ENCODE results near the gene FIBCD1. TPM values are rescaled to one million over a fixed set of nuclear protein-coding genes. Genes with fewer than 3 reads are reported as not detected.

The FIBCD1 gene
- total RNA-seq, 1 experiment from 2014 or later, result 6.6 TPM

DNA sequence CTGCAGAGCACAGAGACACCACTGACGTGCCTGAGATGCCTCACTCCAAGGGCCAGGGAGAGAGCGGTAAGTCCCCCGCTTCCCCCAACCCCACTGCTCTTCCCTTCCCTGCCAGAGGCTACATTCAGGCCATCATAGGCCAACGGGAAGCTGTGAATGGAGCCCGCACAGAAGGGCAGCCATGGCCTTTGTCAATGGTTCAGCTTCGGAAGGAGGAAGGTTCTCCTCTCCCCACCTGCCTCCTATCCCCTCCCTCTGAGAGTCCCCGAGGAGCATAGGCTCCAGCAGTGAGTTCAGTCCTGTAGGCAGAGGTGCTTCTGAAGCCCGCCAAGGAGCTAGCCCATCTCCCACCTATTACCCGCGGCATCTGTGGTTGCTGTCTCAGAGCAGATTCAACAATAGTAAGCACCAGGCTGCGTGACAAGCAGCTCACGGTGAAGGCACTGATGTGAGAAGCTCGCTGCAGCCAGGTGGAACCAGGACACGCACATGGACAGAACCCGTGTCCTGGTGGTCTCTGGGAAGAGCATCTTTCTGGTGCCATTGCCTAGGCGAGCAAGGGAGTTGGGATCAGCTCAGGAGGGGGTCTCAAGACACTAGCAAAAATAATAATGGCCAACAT is 58.3 kb downstream of the FIBCD1 start:
- DNase-seq (ENCODE audit: low spot score), result no peak
- Mint-ChIP-seq H3K27ac (no peak overlapping the region), H3K4me1 (peaks cover 6% of the 10 kb centered on the region), H3K4me3 (no peak overlapping the region), H3K36me3 (peaks cover 55% of the 10 kb centered on the region), H3K9me3 (no peaks in the 10 kb centered on the region), H3K27me3 (ENCODE audit: low read depth) (no peaks in the 10 kb centered on the region)
- ATAC-seq, result no peak
- POLR2A ChIA-PET, result interaction anchor here (0.8 kb wide), 1 partner anchor 14 kb away, joined by 3 read pairs; no protein-coding TSS in a partner anchor
- TF ChIP-seq GRHL2 (CRISPR knock-in tag; IDR thresholded peaks at IDR 0.05; ENCODE audit: insufficient replicate concordance, severe bottlenecking) (no peak), NR3C1 (CRISPR knock-in tag; conservative IDR thresholded peaks at IDR 0.05; ENCODE audit: low read depth) (no peak), CREM (CRISPR knock-in tag; IDR thresholded peaks at IDR 0.05) (no peak), ZNF416 (CRISPR knock-in tag; IDR thresholded peaks at IDR 0.05) (no peak), ELF4 (CRISPR knock-in tag; IDR thresholded peaks at IDR 0.05; ENCODE audit: low read depth) (no peak), RELA (CRISPR knock-in tag; IDR thresholded peaks at IDR 0.05; ENCODE audit: borderline replicate concordance) (no peak)
- TF ChIP-seq, protein P1, sequence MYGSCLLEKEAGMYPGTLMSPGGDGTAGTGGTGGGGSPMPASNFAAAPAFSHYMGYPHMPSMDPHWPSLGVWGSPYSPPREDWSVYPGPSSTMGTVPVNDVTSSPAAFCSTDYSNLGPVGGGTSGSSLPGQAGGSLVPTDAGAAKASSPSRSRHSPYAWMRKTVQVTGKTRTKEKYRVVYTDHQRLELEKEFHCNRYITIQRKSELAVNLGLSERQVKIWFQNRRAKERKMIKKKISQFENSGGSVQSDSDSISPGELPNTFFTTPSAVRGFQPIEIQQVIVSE (CRISPR knock-in tag; IDR thresholded peaks at IDR 0.05; ENCODE audit: borderline replicate concordance), result no peak
- TF ChIP-seq, protein P2, sequence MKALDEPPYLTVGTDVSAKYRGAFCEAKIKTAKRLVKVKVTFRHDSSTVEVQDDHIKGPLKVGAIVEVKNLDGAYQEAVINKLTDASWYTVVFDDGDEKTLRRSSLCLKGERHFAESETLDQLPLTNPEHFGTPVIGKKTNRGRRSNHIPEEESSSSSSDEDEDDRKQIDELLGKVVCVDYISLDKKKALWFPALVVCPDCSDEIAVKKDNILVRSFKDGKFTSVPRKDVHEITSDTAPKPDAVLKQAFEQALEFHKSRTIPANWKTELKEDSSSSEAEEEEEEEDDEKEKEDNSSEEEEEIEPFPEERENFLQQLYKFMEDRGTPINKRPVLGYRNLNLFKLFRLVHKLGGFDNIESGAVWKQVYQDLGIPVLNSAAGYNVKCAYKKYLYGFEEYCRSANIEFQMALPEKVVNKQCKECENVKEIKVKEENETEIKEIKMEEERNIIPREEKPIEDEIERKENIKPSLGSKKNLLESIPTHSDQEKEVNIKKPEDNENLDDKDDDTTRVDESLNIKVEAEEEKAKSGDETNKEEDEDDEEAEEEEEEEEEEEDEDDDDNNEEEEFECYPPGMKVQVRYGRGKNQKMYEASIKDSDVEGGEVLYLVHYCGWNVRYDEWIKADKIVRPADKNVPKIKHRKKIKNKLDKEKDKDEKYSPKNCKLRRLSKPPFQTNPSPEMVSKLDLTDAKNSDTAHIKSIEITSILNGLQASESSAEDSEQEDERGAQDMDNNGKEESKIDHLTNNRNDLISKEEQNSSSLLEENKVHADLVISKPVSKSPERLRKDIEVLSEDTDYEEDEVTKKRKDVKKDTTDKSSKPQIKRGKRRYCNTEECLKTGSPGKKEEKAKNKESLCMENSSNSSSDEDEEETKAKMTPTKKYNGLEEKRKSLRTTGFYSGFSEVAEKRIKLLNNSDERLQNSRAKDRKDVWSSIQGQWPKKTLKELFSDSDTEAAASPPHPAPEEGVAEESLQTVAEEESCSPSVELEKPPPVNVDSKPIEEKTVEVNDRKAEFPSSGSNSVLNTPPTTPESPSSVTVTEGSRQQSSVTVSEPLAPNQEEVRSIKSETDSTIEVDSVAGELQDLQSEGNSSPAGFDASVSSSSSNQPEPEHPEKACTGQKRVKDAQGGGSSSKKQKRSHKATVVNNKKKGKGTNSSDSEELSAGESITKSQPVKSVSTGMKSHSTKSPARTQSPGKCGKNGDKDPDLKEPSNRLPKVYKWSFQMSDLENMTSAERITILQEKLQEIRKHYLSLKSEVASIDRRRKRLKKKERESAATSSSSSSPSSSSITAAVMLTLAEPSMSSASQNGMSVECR (CRISPR knock-in tag; IDR thresholded peaks at IDR 0.05; ENCODE audit: borderline replicate concordance), result no peak
- CTCF ChIA-PET, result interaction anchor here (1.0 to 1.3 kb wide), 2 partner anchors 14 to 117 kb away, joined by 3 to 5 read pairs; no protein-coding TSS in a partner anchor

DNA sequence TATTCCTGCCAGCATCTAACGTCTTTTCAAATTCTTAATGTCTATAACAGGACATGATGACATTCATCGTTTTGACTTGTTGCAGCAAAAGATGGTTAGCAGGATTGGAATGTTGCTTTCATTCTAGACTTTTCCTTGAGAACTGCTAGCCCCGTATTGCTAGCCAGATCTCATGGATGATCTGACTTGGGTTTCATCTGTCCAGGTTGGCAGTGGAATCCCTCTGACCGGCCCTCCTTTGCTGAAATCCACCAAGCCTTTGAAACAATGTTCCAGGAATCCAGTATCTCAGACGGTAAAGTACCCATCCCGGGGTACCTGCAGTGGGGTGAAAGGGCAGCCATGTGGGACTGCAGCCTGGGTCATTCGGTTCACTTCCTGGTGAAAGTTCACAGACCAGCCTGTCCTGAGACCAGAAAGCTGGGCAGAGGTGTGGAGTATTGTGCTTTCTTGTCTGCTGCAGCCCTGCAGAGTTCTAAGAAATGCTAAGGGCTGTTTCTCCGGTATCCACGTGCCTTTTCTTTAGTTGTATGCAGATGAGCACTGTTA is 59.1 kb downstream of the FIBCD1 start:
- Mint-ChIP-seq H3K9me3 (no peaks in the 10 kb centered on the region), H3K4me3 (no peak overlapping the region), H3K27ac (no peak overlapping the region), H3K27me3 (ENCODE audit: low read depth) (no peaks in the 10 kb centered on the region), H3K36me3 (peaks cover 57% of the 10 kb centered on the region), H3K4me1 (0 out of 2 replicates have a peak, but pooled peaks cover 2% of the 10 kb centered on the region)
- CTCF ChIA-PET, result interaction anchor here (1.0 kb wide), 1 partner anchor 118 kb away, joined by 3 read pairs; no protein-coding TSS in a partner anchor
- TF ChIP-seq ZNF416 (CRISPR knock-in tag; IDR thresholded peaks at IDR 0.05), result no peak
- TF ChIP-seq ZNF423 (CRISPR knock-in tag; IDR thresholded peaks at IDR 0.05), result no peak
- TF ChIP-seq, protein P3, sequence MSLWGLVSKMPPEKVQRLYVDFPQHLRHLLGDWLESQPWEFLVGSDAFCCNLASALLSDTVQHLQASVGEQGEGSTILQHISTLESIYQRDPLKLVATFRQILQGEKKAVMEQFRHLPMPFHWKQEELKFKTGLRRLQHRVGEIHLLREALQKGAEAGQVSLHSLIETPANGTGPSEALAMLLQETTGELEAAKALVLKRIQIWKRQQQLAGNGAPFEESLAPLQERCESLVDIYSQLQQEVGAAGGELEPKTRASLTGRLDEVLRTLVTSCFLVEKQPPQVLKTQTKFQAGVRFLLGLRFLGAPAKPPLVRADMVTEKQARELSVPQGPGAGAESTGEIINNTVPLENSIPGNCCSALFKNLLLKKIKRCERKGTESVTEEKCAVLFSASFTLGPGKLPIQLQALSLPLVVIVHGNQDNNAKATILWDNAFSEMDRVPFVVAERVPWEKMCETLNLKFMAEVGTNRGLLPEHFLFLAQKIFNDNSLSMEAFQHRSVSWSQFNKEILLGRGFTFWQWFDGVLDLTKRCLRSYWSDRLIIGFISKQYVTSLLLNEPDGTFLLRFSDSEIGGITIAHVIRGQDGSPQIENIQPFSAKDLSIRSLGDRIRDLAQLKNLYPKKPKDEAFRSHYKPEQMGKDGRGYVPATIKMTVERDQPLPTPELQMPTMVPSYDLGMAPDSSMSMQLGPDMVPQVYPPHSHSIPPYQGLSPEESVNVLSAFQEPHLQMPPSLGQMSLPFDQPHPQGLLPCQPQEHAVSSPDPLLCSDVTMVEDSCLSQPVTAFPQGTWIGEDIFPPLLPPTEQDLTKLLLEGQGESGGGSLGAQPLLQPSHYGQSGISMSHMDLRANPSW (CRISPR knock-in tag; conservative IDR thresholded peaks at IDR 0.05; ENCODE audit: low read depth), result no peak
- TF ChIP-seq, protein P4, sequence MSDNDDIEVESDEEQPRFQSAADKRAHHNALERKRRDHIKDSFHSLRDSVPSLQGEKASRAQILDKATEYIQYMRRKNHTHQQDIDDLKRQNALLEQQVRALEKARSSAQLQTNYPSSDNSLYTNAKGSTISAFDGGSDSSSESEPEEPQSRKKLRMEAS (CRISPR knock-in tag; IDR thresholded peaks at IDR 0.05), result no peak
- no peak for TF ChIP-seq CREB1 (CRISPR knock-in tag; IDR thresholded peaks at IDR 0.05)
- no peak for TF ChIP-seq ZNF317 (CRISPR knock-in tag; IDR thresholded peaks at IDR 0.05; ENCODE audit: borderline replicate concordance, low read depth)
- no peak for TF ChIP-seq JUN (CRISPR knock-in tag; IDR thresholded peaks at IDR 0.05)
- TF ChIP-seq RELA (CRISPR knock-in tag; IDR thresholded peaks at IDR 0.05; ENCODE audit: borderline replicate concordance), result no peak
- no peak for TF ChIP-seq ATF1 (CRISPR knock-in tag; IDR thresholded peaks at IDR 0.05)
- TF ChIP-seq, protein P5, sequence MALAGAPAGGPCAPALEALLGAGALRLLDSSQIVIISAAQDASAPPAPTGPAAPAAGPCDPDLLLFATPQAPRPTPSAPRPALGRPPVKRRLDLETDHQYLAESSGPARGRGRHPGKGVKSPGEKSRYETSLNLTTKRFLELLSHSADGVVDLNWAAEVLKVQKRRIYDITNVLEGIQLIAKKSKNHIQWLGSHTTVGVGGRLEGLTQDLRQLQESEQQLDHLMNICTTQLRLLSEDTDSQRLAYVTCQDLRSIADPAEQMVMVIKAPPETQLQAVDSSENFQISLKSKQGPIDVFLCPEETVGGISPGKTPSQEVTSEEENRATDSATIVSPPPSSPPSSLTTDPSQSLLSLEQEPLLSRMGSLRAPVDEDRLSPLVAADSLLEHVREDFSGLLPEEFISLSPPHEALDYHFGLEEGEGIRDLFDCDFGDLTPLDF (CRISPR knock-in tag; IDR thresholded peaks at IDR 0.05), result no peak
- ATAC-seq (no peak), DNase-seq (ENCODE audit: low spot score) (no peak)
- POLR2A ChIA-PET, result no interaction called here
